ENCODE data around the gene KCNJ9.

The KCNJ9 gene

DNA sequence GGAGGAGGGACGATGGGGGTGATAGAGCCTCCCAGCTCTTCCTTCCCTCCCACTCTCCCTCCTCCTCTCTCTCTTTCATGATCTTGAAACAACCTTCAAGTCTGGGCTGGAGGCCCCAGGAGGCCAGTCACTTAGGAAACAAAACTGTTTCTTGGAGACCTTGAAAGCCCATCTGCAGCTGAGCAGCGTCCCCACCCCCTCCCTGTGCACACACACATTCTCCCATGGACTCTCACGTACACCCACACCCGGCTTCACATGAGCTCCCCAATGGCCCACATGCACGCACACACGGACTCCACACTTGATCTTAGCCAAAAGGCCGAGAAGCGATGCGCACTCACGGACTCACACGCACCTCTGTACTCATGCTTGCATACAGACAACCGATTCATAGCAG lies 31.0 kb downstream of the KCNJ9 start:
- peak overlapping the region in 1 of 2 donors; percentile 91 for H3K27ac ChIP-seq
- TF ChIP-seq, protein P1, sequence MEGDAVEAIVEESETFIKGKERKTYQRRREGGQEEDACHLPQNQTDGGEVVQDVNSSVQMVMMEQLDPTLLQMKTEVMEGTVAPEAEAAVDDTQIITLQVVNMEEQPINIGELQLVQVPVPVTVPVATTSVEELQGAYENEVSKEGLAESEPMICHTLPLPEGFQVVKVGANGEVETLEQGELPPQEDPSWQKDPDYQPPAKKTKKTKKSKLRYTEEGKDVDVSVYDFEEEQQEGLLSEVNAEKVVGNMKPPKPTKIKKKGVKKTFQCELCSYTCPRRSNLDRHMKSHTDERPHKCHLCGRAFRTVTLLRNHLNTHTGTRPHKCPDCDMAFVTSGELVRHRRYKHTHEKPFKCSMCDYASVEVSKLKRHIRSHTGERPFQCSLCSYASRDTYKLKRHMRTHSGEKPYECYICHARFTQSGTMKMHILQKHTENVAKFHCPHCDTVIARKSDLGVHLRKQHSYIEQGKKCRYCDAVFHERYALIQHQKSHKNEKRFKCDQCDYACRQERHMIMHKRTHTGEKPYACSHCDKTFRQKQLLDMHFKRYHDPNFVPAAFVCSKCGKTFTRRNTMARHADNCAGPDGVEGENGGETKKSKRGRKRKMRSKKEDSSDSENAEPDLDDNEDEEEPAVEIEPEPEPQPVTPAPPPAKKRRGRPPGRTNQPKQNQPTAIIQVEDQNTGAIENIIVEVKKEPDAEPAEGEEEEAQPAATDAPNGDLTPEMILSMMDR (IDR thresholded peaks at IDR 0.05): no peak
- DNase-seq (ENCODE audit: low spot score): no peak

DNA sequence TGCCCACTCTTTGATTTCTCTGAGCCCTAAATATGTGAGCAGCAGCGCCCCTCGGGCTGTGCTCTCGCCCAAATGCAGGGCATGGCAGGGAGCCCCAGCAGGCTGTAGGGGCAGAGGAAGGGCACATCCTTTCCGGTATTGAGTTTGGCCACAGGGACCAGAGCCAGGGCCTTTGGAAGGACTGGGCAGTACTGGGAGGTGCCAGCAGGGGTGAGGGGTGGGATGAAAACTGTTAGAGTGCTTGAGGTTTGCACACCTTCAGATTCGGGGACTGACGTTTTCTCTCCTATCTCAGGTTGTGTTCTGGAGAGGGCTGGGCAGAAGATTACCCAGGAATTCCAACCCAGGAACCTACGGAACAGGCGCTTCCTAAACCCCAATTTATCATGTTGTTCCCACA lies 32.1 kb downstream of the KCNJ9 start:
- H3K4me3 ChIP-seq: no peak overlapping the region
- TF ChIP-seq, protein P1 (IDR thresholded peaks at IDR 0.05): no peak
- no peak for DNase-seq (ENCODE audit: low spot score)
- peak overlapping the region; percentile 64 to 91 for H3K27ac ChIP-seq

More for the DNA sequence above, 31.0 kb downstream of the KCNJ9 start:
- H3K4me3 ChIP-seq: no peak overlapping the region

- no peak for DNase-seq (ENCODE audit: low spot score)
- Histone ChIP-seq H3K4me3 (no peak overlapping the region), H3K27ac (peak overlapping the region; percentile 64 to 91)
- TF ChIP-seq, protein P1 (IDR thresholded peaks at IDR 0.05): no peak
Measured at GRCh38 chr1:160114085-160114484, 32.7 kb downstream of the KCNJ9 start.

- TF ChIP-seq, protein P1 (IDR thresholded peaks at IDR 0.05): no peak
- Histone ChIP-seq H3K27ac (peak within 1 kb of the TSS; percentile 77 to 91), H3K4me3 (peak within 1 kb of the TSS; percentile 66)
- DNase-seq (ENCODE audit: low spot score): no peak
Measured at GRCh38 chr1:160115545-160116282, 34.4 kb downstream of the KCNJ9 start, which contains the start of gene ATP1A2. Gene ATP1A2 (plus strand): TSS chr1:160115759. CDS start chr1:160115862, 103 bp downstream.

DNA sequence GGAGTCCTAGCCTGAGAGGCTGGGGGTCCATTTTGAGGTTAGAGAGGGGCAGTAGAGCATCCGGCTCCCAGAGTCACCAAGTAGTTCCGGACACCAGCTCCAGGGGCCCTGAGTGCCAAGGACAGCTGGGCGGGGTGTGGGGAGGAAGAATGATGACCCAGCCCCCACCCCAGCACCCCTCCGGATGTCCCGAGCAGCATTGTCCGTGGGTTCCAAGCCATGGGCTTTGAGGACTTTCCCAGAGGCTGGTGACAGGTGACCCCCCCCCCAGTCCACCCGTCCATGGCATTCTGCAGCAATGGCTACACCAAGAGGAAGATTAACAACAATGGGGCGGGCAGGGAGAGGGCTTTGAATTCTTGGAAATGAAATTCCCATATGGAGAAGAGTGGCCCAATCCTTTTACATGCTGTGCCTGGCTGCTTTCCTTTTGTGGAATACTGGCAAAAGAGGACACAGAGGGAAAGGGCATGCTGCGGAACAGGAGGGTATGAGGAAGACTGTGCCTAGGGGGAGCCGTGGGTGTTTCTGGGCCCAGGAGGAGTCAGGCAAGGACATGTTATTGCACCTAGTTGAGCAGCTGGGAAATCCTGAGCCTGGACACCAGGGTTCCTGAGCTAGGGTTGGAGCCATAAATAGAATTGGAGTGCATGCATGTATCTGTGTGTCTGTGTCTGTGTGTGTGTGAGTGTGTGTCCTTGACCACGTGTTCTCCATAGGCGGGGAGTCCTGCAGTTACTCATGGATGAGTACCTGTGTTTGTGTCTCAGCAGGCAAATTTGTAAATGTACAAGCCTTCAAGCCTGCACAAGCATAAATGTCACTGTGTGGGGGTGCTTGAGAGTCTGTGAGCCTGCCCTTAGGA lies 35.2 kb downstream of the KCNJ9 start:
- no peak for DNase-seq (ENCODE audit: low spot score)
- peak overlapping the region; percentile 77 to 91 for H3K27ac ChIP-seq
- peak overlapping the region; percentile 66 for H3K4me3 ChIP-seq

GRCh38 chr1:160117300-160117699 lies 36.0 kb downstream of the KCNJ9 start:
- DNase-seq (ENCODE audit: low spot score): no peak

More for the DNA sequence above, 35.2 kb downstream of the KCNJ9 start:
- TF ChIP-seq, protein P1 (IDR thresholded peaks at IDR 0.05): no peak

More at GRCh38 chr1:160117300-160117699, 36.0 kb downstream of the KCNJ9 start:
- Histone ChIP-seq H3K4me3 (peak overlapping the region; percentile 66), H3K27ac (peak overlapping the region; percentile 77 to 91)
- TF ChIP-seq, protein P1 (IDR thresholded peaks at IDR 0.05): no peak
